Midbrain (tissue), 1 donor: ENCODE results near the gene SLC39A11.

Experiments
- DNase-seq: peaks from one replicate; lab custom pipeline; 2025; lab: John Stamatoyannopoulos, UW

Gene SLC39A11

DNA sequence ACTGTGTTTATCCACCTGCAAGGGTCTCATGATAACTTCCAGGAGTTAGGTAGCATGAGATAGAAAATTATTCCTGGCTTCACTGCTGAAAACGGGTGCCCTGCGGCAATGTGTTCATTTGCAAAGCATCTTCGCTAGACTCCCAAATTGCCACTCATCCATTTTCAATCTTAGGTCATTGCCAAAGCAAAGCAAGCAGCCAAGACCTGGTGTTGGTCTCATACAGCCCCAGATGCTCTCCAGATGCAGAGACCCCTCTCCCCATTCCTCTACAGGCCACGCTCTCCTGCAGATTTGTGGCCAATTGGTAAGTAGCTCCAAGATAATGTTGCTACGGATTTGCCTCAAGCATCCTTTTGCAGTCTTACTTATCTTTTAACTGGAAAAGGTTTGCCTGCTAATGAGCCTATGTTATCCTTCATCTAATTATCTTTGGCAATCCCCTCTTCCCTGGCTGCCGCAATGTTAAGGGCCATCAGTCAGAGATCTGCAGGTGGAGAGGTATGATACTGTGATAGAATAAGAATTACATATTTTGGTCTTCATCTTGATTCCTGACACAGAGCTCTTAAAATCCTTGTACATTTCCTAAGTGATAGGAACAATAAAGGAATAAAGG, 222.0 kb downstream of the SLC39A11 start:
- no peak for DNase-seq

DNA sequence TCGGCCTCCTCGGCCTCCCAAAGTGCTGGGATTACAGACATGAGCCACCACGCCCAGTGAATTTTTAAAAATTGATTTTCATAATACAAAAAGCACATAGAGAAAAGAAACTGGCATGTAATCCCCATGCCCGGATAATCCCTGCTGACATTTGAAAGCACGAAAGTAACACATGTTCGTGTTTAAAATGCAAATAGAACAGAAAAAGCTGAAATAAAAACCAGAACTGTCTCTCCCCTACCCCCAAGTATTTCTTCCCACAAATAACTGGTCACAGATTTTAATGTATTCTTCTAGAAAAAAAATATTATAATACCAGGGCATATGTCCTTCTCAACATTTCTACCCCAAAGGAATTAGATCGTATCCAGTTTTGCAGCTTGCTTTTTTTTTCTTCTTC, 222.9 kb downstream of the SLC39A11 start:
- no peak for DNase-seq

DNA sequence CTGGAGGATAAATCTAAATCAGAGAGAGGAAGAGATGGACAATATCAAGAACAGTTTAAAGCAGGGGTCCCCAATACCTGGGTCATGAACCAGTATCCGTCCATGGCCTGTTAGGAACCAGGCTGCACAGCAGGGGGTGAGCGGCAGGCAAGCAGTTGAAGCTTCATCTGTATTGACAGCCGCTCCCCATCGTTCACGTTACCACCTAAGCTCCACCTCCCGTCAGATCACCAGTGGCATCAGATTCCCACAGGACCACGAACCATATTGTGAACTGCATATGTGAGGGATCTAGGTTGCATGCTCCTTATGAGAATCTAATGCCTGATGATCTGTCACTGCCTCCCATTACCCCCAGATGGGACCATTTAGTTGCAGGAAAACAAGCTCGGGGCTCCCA, 226.5 kb downstream of the SLC39A11 start:
- DNase-seq, result no peak

- DNase-seq, result no peak
These were observed 228.8 kb downstream of the SLC39A11 start for GRCh38 chr17:72863526-72864211.

DNA sequence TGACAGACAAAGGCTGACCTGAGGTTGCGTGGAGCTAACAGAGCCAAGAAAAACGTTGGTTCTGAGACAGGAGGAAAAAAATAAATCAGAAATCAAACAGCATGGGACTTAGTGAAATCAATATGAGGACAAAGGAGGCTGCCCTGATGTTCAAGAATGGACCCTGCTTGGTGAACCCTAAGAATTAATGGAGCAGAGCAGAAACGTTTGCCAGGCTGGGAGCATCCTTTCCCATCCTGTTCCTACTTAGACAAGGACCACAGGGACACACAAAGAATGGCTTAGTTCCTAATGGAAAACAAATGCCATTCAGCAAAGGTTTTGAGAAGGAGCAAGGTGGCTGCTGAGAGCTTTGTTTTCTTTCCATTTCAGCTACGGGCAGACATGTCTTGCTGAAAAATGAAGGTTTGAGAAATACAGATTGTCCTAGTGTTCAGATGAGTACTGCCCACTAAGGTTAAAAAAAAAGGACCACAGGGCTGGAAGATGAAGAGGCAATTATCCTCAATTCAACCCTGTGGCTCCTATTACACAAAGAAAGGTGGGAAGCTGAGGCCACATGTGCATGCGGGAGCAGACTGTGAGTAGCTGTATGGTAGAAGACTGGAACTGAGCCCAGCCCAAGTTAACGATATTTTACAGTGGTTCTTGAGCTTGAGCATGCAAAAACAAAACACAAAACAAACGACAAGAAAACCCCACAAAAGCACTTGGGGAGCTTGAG, 230.1 kb downstream of the SLC39A11 start:
- DNase-seq, result no peak

DNA sequence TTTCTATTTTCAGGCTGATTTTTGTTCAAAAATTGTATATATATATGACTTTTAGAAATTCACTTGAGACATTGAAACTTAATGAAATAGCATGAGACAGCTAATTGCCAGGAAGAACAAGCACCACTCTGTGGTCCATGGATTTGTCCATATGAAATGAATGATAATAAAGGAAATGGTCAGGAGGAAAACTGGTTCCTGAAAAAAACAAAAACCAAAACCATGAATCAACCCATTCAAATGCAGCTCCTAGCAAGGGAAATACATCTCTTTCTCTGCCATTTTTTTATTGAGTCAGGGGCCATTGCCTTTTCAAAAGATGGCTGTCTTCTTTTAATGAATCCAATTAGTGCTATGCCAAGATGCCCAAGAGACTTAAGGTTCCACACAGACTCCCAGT, 230.7 kb downstream of the SLC39A11 start:
- DNase-seq, result no peak

- no peak for DNase-seq
These were observed 231.7 kb downstream of the SLC39A11 start for GRCh38 chr17:72860778-72861177.

- no peak for DNase-seq
These were observed 233.5 kb downstream of the SLC39A11 start for GRCh38 chr17:72858826-72859495.

DNA sequence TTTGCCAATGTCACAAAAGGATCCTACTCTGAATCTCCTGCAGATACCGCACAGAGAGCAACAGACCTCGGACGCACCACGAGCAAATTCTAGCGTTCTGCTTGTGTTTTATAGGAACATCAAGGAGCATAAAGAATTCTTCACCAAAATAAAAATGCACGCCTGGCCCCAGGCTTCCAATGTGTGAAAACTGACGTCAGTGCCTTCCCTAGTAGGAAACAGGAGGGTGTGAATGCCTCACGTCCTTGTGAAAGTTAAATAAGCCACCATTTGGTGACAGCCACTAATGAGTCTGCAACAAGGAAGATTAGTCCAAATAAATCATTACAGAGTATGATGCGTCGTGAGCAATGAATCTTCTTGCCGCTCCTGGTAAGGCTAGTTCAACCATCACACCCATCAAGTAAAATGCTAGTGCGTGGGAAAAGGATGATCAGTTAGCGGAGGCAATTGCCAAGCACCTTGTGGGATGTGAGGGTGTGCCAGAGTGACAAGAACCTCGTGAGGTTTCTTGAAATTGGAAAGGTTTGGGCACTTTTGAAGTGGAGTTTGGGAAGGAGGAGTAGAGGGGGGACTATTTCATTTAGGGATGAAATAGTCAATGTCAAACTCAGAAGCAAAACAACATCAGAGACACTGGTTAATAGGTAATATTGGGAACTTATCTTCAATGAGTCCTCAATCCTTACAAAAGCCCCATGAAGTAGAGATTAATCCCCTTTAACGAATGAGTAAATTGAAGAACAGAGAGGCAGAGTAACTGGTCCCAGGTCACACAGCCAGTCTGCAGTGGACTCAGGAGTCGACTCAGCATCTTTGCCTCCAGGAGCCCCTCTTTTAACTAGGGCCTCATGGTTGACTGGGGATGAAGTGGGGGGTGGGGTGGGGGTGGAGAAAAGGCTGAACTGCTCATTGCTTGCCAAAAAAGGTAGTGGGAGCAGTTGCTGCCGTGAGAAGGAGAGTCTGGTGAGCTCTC, 238.8 kb downstream of the SLC39A11 start:
- DNase-seq, result no peak

GRCh38 chr17:72852277-72852938, 240.1 kb downstream of the SLC39A11 start:
- no peak for DNase-seq

DNA sequence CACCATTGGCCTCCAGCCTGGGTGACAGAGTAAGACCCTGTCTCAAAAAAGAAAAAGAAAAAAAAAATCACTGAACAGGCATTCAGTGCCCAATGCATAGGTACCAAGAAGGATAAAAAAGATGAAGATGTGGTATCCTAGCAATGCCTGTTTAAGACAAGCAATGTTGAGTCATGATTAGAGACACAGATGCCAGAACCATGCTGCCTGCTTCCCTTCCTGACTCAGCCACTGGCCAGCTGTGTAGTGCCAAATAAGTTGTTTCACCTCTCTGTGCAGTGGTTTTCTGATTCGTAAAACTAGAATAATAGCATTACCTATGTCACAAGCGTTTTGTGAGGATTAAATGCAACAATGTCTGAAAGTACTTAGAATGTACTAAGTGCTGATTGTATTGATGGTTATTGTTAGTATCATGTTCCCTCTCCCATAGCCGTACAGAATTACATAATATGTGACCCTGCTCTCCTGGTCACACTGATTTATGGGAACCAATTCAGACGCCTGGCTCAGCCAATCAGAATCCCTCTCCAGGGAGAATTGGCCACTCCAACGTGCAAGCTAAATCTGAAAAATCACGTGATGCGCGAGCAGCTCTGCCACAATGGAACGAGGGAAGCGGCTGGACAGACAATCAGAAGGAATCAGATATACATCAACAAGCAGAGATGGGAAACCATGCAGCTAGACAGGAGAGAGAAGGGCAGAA, 241.9 kb downstream of the SLC39A11 start:
- no peak for DNase-seq

GRCh38 chr17:72846399-72846798, 246.1 kb downstream of the SLC39A11 start:
- DNase-seq, result no peak

- no peak for DNase-seq
These were observed 248.9 kb downstream of the SLC39A11 start for GRCh38 chr17:72843591-72843990.

DNA sequence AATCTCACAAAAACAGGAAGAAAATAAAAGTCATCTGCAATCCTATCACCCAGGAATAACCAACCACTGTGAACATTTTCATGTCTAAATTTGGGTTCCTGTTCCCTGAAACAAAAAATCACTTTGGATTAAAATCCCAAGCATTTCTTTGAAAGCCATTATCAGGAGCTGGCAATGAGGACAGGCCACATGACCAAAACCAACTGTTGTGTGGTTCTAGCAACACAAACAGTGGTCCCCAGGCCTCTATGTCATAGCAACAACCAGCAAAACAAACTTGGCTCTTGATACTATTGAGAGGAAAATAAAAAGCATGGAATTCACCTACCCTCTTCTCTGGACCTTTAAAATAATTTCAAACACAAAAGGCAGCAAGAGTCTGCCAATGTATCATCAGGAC, 252.5 kb downstream of the SLC39A11 start:
- no peak for DNase-seq

GRCh38 chr17:72839131-72839725, 253.3 kb downstream of the SLC39A11 start:
- DNase-seq, result no peak

GRCh38 chr17:72838581-72838980, 253.9 kb downstream of the SLC39A11 start:
- DNase-seq, result no peak

DNA sequence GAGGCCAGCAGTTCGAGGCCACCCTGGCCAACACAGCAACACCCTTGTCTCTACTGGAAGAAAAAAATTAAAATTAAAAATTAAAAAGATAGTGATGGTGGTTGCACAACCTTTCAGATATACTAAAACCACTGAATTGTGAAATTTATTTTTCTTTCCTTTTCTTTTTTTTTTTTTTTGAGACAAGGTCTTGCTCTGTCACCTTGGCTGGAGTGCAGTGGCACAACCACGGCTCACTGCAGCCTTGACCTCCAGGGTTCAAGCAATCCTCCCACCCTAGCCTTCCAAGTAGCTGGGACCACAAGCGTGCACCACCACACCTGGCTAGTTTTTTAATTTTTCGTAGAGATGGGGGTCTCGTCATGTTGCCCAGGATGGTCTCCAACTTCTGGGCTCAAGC, 254.4 kb downstream of the SLC39A11 start:
- no peak for DNase-seq

GRCh38 chr17:72837335-72837734, 255.2 kb downstream of the SLC39A11 start:
- DNase-seq, result no peak

GRCh38 chr17:72833128-72833765, 259.2 kb downstream of the SLC39A11 start:
- no peak for DNase-seq
